MM.1S (cell line): Measurements from ENCODE around the gene C1QTNF4.

Experiments
- EZH2 ChIP-seq: fragments of 300-600 bp; sonication (generic); optimal IDR thresholded peaks from 2 replicates; pipeline ENCODE3; 2017; ENCODE audit warnings: low read depth, mild to moderate bottlenecking, antibody characterized with exemption, low read length, mixed read lengths
- EZH2phosphoT487 ChIP-seq: fragments of 300-600 bp; sonication (generic); IDR thresholded peaks from 2 replicates; pipeline ENCODE4 v1.6.1; 2018; ENCODE audit warnings: antibody characterized with exemption, low read length
- TF ChIP-seq, protein P1 (sequence below): fragments of 300-600 bp; sonication (generic); IDR thresholded peaks from 2 replicates; pipeline ENCODE4 v1.5.1; 2016; ENCODE audit warnings: antibody characterized with exemption, low read length, mixed read lengths

DNA sequence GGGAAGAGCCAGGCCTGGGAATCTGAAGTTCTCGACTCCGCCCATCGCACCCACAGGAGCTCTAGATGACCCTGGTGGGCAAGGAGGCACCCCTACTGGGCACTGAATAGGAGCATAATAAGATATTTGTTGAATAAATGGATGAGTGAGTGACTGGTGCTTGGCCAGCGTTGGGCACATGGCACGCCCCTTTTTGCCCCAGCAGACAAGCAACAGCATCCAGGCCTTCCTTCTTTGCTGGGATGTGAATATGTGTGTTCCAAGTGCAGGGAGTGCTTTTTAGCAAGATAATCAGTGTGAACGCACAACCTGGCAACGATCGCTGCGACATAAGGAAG is 40.8 kb downstream of the C1QTNF4 start:
- TF ChIP-seq, protein P1, sequence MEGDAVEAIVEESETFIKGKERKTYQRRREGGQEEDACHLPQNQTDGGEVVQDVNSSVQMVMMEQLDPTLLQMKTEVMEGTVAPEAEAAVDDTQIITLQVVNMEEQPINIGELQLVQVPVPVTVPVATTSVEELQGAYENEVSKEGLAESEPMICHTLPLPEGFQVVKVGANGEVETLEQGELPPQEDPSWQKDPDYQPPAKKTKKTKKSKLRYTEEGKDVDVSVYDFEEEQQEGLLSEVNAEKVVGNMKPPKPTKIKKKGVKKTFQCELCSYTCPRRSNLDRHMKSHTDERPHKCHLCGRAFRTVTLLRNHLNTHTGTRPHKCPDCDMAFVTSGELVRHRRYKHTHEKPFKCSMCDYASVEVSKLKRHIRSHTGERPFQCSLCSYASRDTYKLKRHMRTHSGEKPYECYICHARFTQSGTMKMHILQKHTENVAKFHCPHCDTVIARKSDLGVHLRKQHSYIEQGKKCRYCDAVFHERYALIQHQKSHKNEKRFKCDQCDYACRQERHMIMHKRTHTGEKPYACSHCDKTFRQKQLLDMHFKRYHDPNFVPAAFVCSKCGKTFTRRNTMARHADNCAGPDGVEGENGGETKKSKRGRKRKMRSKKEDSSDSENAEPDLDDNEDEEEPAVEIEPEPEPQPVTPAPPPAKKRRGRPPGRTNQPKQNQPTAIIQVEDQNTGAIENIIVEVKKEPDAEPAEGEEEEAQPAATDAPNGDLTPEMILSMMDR: no peak
- TF ChIP-seq EZH2 (no peak), EZH2phosphoT487 (no peak)
